Measurements from ENCODE around the gene MYNN.

Gene MYNN

GRCh38 chr3:169780742-169781141 is 7.5 kb downstream of the MYNN start:
- no peak for DNase-seq (ENCODE audit: insufficient read length, low spot score)
- FAIRE-seq, result no peak
- TF ChIP-seq, protein P1, sequence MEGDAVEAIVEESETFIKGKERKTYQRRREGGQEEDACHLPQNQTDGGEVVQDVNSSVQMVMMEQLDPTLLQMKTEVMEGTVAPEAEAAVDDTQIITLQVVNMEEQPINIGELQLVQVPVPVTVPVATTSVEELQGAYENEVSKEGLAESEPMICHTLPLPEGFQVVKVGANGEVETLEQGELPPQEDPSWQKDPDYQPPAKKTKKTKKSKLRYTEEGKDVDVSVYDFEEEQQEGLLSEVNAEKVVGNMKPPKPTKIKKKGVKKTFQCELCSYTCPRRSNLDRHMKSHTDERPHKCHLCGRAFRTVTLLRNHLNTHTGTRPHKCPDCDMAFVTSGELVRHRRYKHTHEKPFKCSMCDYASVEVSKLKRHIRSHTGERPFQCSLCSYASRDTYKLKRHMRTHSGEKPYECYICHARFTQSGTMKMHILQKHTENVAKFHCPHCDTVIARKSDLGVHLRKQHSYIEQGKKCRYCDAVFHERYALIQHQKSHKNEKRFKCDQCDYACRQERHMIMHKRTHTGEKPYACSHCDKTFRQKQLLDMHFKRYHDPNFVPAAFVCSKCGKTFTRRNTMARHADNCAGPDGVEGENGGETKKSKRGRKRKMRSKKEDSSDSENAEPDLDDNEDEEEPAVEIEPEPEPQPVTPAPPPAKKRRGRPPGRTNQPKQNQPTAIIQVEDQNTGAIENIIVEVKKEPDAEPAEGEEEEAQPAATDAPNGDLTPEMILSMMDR (IDR thresholded peaks at IDR 0.05; ENCODE audit: insufficient read depth, missing control alignments), result no peak

- FAIRE-seq (no peak), DNase-seq (ENCODE audit: insufficient read length, low spot score) (no peak)
- TF ChIP-seq, protein P1 (IDR thresholded peaks at IDR 0.05; ENCODE audit: insufficient read depth, missing control alignments), result no peak
Measured at GRCh38 chr3:169781209-169781855, 8.1 kb downstream of the MYNN start.

DNA sequence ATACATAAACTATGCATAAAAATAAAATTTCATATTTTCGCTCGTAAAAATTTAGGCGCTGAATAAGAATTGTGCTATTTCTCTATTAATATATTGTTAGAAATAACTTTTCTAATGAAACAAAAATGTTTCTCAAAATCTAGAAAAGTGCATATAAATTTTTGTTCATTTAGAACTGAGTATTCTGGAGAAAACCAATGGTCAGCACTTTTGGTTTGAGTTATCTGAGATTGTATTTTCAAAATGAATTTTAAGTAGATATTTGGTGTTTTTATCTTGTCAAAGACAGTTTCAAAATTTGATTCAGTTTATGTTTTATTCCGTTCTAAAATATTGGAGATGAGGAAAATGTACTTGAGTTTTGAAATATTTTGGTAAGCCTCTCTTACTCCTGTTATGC is 13.9 kb downstream of the MYNN start:
- FAIRE-seq, result no peak
- no peak for DNase-seq (ENCODE audit: insufficient read length, low spot score)
- TF ChIP-seq, protein P1 (IDR thresholded peaks at IDR 0.05; ENCODE audit: insufficient read depth, missing control alignments), result no peak

GRCh38 chr3:169787791-169788190 is 14.6 kb downstream of the MYNN start:
- no peak for FAIRE-seq
- DNase-seq (ENCODE audit: insufficient read length, low spot score), result no peak
- TF ChIP-seq, protein P1 (IDR thresholded peaks at IDR 0.05; ENCODE audit: insufficient read depth, missing control alignments), result no peak

DNA sequence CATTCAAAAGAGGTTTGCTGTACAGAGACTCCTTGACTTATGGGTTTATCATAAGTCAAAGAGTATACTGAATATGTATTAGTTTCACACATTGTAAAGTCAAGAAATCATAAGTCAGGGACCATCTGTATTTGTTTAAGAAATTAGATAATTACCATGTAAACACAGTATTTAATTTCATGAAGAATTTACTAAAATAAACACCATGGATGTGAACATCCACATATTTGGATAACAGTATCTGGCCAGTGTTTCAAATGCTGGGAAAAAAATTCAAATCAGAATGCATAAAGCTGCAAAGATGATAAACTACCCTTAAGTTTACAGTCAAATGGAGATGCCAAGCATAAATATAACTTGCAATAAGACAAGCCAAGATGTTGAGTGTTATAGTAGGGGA is 17.0 kb downstream of the MYNN start:
- TF ChIP-seq, protein P1 (IDR thresholded peaks at IDR 0.05; ENCODE audit: insufficient read depth, missing control alignments), result no peak
- FAIRE-seq, result no peak
- no peak for DNase-seq (ENCODE audit: insufficient read length, low spot score)

GRCh38 chr3:169790687-169791429 is 17.7 kb downstream of the MYNN start:
- DNase-seq (ENCODE audit: insufficient read length, low spot score) (no peak), FAIRE-seq (no peak)
- TF ChIP-seq, protein P1 (IDR thresholded peaks at IDR 0.05; ENCODE audit: insufficient read depth, missing control alignments), result no peak

- TF ChIP-seq, protein P1 (IDR thresholded peaks at IDR 0.05; ENCODE audit: insufficient read depth, missing control alignments), result no peak
- DNase-seq (ENCODE audit: insufficient read length, low spot score), result no peak
- no peak for FAIRE-seq
Measured at GRCh38 chr3:169792359-169792758, 19.2 kb downstream of the MYNN start.
